GM12878 (cell line): ENCODE measurements around the gene CARD18. TPM values are rescaled to one million over a fixed set of nuclear protein-coding genes. Genes with fewer than 3 reads are reported as not detected.

Source experiments
- ATAC-seq: fragments of 200-7000 bp; cut with Tn5 transposase; 3 replicates; pipeline ENCODE4 v1.9.1; 2020; ENCODE audit warnings: mild to moderate bottlenecking, moderate library complexity
- BruUV-seq: library from RNA; stranded (reverse); fragments of 400-500 nt; replicated peaks from 2 replicates; lab custom pipeline; 2021; lab: Mats Ljungman, UMichigan
- CTCF ChIA-PET: fragments of 300-600 bp; sonication (Branson Sonifier 250); formaldehyde crosslinking; extraction: SDS; loops from one replicate; lab custom pipeline; 2021; ENCODE audit warnings: inconsistent platforms; lab: Yijun Ruan, JAX
- POLR2A ChIA-PET: fragments of 350-600 bp; formaldehyde crosslinking; extraction: SDS; loops from one replicate; lab custom pipeline; 2021; ENCODE audit warnings: inconsistent platforms; lab: Charles Lee
- RAD21 ChIA-PET: fragments of 300-600 bp; sonication (Branson Sonifier 250); formaldehyde crosslinking; loops from one replicate; lab custom pipeline; 2023; ENCODE audit warnings: antibody characterized with exemption; ENCODE audit not compliant: unreplicated experiment; lab: Charles Lee
- SMC1A ChIA-PET: fragments of 300-600 bp; sonication (Branson Sonifier 250); formaldehyde crosslinking; loops from one replicate; lab custom pipeline; 2023; ENCODE audit not compliant: unreplicated experiment, uncharacterized antibody; lab: Charles Lee
- DNase-seq: peaks from one replicate; pipeline ENCODE4 v3.0.0-alpha.2; 2011; ENCODE audit warnings: low read depth, low spot score
- FAIRE-seq: peaks from 3 replicates; lab custom pipeline; 2011; peaks lifted over from hg19 to GRCh38; lab: Jason Lieb, UNC
- H2AFZ ChIP-seq: 2 replicates; pipeline ENCODE4 v1.6.0; 2011; ENCODE audit warnings: low read depth, low read length, control low read depth; ENCODE audit not compliant: control insufficient read depth
- H3K27ac ChIP-seq: 2 replicates; pipeline ENCODE4 v1.5.1; 2011; ENCODE audit warnings: control low read depth; ENCODE audit not compliant: control insufficient read depth, insufficient read depth
- H3K27me3 ChIP-seq, 2 experiments: replicated peaks in 1 of 2; 2 replicates each; pipeline versions ENCODE4 v1.6.0 to v1.6.1; 2011; ENCODE audit warnings: low read length in 1 of 2; ENCODE audit not compliant: control insufficient read depth in 2 of 2, insufficient read depth in 2 of 2
- H3K36me3 ChIP-seq, 2 experiments: 2 replicates each; pipeline ENCODE4 v1.5.1; 2011; ENCODE audit warnings: low read length in 1 of 2; ENCODE audit not compliant: control insufficient read depth in 2 of 2, insufficient read depth in 2 of 2
- H3K4me1 ChIP-seq: 2 replicates; pipeline ENCODE4 v1.6.1; 2011; ENCODE audit warnings: mild to moderate bottlenecking, low read length, moderate library complexity, mixed read lengths; ENCODE audit not compliant: control insufficient read depth, insufficient read depth
- H3K4me2 ChIP-seq: 2 replicates; pipeline ENCODE4 v1.6.0; 2011; ENCODE audit warnings: control low read depth; ENCODE audit not compliant: control insufficient read depth, insufficient read depth
- H3K4me3 ChIP-seq: fragments of 200-600 bp; sonication (generic); 2 replicates; pipeline ENCODE4 v1.5.1; 2016
- H3K79me2 ChIP-seq: 2 replicates; pipeline ENCODE4 v1.6.0; 2011; ENCODE audit warnings: low read length; ENCODE audit not compliant: control insufficient read depth, insufficient read depth
- H3K9ac ChIP-seq: 2 replicates; pipeline ENCODE4 v1.8.0; 2011; ENCODE audit warnings: low read length, control low read depth, mixed read lengths; ENCODE audit not compliant: control insufficient read depth, insufficient read depth
- H3K9me3 ChIP-seq: replicated peaks from 3 replicates; pipeline ENCODE4 v1.5.1; 2011; ENCODE audit warnings: mild to moderate bottlenecking, low read length; ENCODE audit not compliant: control insufficient read depth, insufficient read depth
- H4K20me1 ChIP-seq: 2 replicates; pipeline ENCODE4 v1.6.0; 2011; ENCODE audit not compliant: control insufficient read depth, insufficient read depth
- IRF4 ChIP-seq: IDR thresholded peaks from 2 replicates; pipeline ENCODE4 v1.6.1; 2011; ENCODE audit warnings: low read depth, low read length
- JUND ChIP-seq: IDR thresholded peaks from 2 replicates; pipeline ENCODE4 v1.6.1; 2012; ENCODE audit warnings: low read depth, mild to moderate bottlenecking, low read length, improper control_type of control experiment, moderate library complexity
- MEF2B ChIP-seq: fragments of 450-650 bp; IDR thresholded peaks from 2 replicates; pipeline ENCODE4 v1.6.1; 2018; ENCODE audit warnings: mild to moderate bottlenecking, moderate library complexity; ENCODE audit not compliant: partially characterized antibody, poor library complexity, severe bottlenecking
- MLLT1 ChIP-seq: fragments of 450-650 bp; IDR thresholded peaks from 2 replicates; pipeline ENCODE4 v1.6.1; 2016; ENCODE audit warnings: mild to moderate bottlenecking
- NFYB ChIP-seq: IDR thresholded peaks from 2 replicates; pipeline ENCODE4 v1.6.1; 2011; ENCODE audit warnings: low read depth, mild to moderate bottlenecking, low read length, improper control_type of control experiment, moderate library complexity; ENCODE audit not compliant: insufficient read depth
- RAD21 ChIP-seq: IDR thresholded peaks from 2 replicates; pipeline ENCODE4 v1.6.1; 2011; ENCODE audit warnings: mild to moderate bottlenecking, low read depth, low read length, moderate library complexity; ENCODE audit not compliant: insufficient read depth
- STAT1 ChIP-seq: fragments of 450-650 bp; conservative IDR thresholded peaks from 2 replicates; pipeline ENCODE4 v1.6.1; 2014; ENCODE audit warnings: antibody characterized with exemption, mild to moderate bottlenecking
- TCF3 ChIP-seq: IDR thresholded peaks from 2 replicates; pipeline ENCODE4 v1.6.1; 2012; ENCODE audit warnings: low read depth, mild to moderate bottlenecking, low read length, borderline replicate concordance; ENCODE audit not compliant: insufficient read depth
- TCF7 ChIP-seq: IDR thresholded peaks from 2 replicates; pipeline ENCODE4 v1.6.1; 2014; ENCODE audit warnings: antibody characterized with exemption, borderline replicate concordance
- WGBS: methylation state at CpG from one replicate; pipeline ENCODE4 v1.1.6; 2016; ENCODE audit warnings: low lambda C conversion rate; ENCODE audit not compliant: insufficient replicate concordance, insufficient coverage; ENCODE audit errors: missing lambda C conversion rate; 5-methylcytosine and 5-hydroxymethylcytosine counted together
- in situ Hi-C: fragments of 300-500 bp; cut with MboI; formaldehyde crosslinking; loops from 9 replicates; pipeline ENCODE4 v1.14.3; 2018; ENCODE audit warnings: mixed read lengths
- intact Hi-C: fragments of 100-400 bp; cut with micrococcal nuclease; formaldehyde crosslinking; loops from one replicate; pipeline ENCODE4 v1.14.2; 2022; ENCODE audit not compliant: unreplicated experiment
- polyA plus RNA-seq, 11 experiments: library from polyadenylated mRNA; depleted of rRNA in 4 of 11; unstranded in 6 of 11; stranded (reverse) in 5 of 11; fragments of >200 nt; fragmentation: Nextera tagmentation in 4 of 11; fragmentation: Illumina TruSeq in 1 of 11; extraction: Ambion mirVana in 4 of 11; extraction: Trizol in 1 of 11; gene quantifications; 1 replicate in 1 of 11; 2 replicates in 10 of 11; pipeline versions ENCODE4 v1.2.1 to v1.2.3, GENCODE V29; 2011 to 2016; ENCODE audit warnings: inconsistent platforms in 2 of 11, missing spikeins in 2 of 11, low read depth in 1 of 11
- total RNA-seq, 4 experiments: library from RNA; depleted of rRNA in 3 of 4; stranded (reverse); fragments of >200 nt in 3 of 4; fragmentation: Illumina TruSeq in 1 of 4; extraction: Trizol in 1 of 4; gene quantifications; 2 replicates each; pipeline versions ENCODE4 v1.2.1 to v1.2.3, GENCODE V29; 2013 to 2021

CARD18 gene
- total and polyA plus RNA-seq, 10 of the 15 experiments (the other 5 are each of a cell fraction or from before 2014, with no cell fraction given) = not detected

DNA sequence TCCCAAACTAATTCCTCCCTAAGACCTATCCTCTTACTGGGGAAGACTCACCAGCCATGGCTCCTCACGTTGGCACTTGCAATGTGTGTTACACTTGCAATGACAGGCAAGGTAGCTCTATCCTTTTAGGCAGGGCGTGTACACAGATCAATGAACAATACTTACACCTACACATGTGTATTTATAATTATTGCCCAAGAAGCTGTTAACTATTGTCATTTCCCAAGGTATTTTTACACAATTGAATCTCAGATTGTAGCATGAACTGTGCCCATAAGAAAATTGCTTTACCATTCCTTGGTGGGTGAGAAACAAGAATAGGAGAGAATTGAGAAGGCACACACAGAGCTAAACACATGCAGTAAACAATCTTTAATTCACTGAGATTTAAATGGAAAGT, at the start of gene CARD18 (continued):
- TF ChIP-seq STAT1 (no peak), RAD21 (no peak)
- TF ChIP-seq, all 136 proteins: peak for 0

GRCh38 chr11:105183987-105184386, 44.4 kb upstream of the CARD18 start:
- DNase-seq (no peak), FAIRE-seq (no peak), ATAC-seq (no peak)
- ChIA-PET RAD21 (no interaction called here), SMC1A (interaction anchor here (0.7 kb wide), 1 partner anchor 263 kb away, joined by 3 read pairs; no protein-coding TSS in a partner anchor), CTCF (no interaction called here), POLR2A (no interaction called here)
- no peaks in the 10 kb centered on the region for H3K36me3 ChIP-seq
- no peak overlapping the region for H3K27ac ChIP-seq
- no peak overlapping the region for H3K4me2 ChIP-seq
- intact Hi-C loops = no loop called here
- no peak for TF ChIP-seq MLLT1
- no peak for TF ChIP-seq MEF2B
- no peak for TF ChIP-seq TCF3
- TF ChIP-seq IRF4 = no peak
- no peak for TF ChIP-seq TCF7
- no peak for TF ChIP-seq NFYB
- TF ChIP-seq JUND = no peak
- no peaks in the 10 kb centered on the region for H3K79me2 ChIP-seq
- in situ Hi-C loops = no loop called here
- H4K20me1 ChIP-seq = no peaks in the 10 kb centered on the region
- H3K4me3 ChIP-seq = no peak overlapping the region
- H3K9ac ChIP-seq = no peak overlapping the region
- H3K4me1 ChIP-seq = no peaks in the 10 kb centered on the region
- no peaks in the 10 kb centered on the region for H3K27me3 ChIP-seq
- no TSS peak for BruUV-seq
- no peaks in the 10 kb centered on the region for H3K9me3 ChIP-seq
- no peak overlapping the region for H2AFZ ChIP-seq
- WGBS = 0% methylated on average over 1 of the region's 1 CpG
